ENCODE results near the gene DERL2. TPM values are rescaled to one million over a fixed set of nuclear protein-coding genes. Genes with fewer than 3 reads are reported as not detected.

DERL2 gene
- total RNA-seq, 4 donors from 2014 or later: 26.5 to 33.9 (median 31.7) TPM

DNA sequence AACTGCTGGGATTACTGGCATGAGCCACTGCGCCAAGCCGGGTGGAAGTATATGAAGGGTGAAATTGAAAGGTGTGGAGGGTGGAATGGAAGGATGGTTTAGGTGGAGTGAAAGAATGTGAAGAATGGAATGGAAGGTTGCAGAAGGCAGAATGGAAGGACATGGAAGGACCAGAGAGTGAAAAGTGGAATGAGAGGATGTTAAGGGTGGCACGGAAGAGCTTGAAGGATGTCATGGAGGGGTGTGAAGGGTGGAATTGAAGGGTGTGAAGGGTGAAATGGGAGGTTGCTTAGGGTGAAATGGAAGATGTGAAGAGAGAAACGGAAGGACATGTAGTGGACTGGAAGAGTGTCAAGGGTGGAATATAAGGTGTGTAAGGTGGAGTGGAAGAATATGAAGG, 16.6 kb upstream of the DERL2 start:
- DNase-seq (no peak), ATAC-seq (no peak)
- no peak for TF ChIP-seq POLR2A (IDR thresholded peaks at IDR 0.05)
- TF ChIP-seq, protein P1, sequence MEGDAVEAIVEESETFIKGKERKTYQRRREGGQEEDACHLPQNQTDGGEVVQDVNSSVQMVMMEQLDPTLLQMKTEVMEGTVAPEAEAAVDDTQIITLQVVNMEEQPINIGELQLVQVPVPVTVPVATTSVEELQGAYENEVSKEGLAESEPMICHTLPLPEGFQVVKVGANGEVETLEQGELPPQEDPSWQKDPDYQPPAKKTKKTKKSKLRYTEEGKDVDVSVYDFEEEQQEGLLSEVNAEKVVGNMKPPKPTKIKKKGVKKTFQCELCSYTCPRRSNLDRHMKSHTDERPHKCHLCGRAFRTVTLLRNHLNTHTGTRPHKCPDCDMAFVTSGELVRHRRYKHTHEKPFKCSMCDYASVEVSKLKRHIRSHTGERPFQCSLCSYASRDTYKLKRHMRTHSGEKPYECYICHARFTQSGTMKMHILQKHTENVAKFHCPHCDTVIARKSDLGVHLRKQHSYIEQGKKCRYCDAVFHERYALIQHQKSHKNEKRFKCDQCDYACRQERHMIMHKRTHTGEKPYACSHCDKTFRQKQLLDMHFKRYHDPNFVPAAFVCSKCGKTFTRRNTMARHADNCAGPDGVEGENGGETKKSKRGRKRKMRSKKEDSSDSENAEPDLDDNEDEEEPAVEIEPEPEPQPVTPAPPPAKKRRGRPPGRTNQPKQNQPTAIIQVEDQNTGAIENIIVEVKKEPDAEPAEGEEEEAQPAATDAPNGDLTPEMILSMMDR (IDR thresholded peaks at IDR 0.05 in 4 of 5, conservative IDR thresholded peaks at IDR 0.05 in 1 of 5): no peak
- in situ Hi-C loops (cut with MboI; ENCODE audit: low sequenced_read_pairs in 4 of 4) (no loop called here), intact Hi-C loops (cut with DNase I; ENCODE audit: low total_unique reads) (no loop called here)
- peaks cover 9 to 17% of the 10 kb centered on the region in 2 donors for H3K4me1 ChIP-seq
- H3K27ac ChIP-seq: no peak overlapping the region
- peaks cover 6 to 14% (median 14%) of the 10 kb centered on the region in 3 donors for H3K27me3 ChIP-seq
- no peaks in the 10 kb centered on the region for H3K9me3 ChIP-seq
- H3K4me3 ChIP-seq: no peak overlapping the region
- no peaks in the 10 kb centered on the region for H3K36me3 ChIP-seq

DNA sequence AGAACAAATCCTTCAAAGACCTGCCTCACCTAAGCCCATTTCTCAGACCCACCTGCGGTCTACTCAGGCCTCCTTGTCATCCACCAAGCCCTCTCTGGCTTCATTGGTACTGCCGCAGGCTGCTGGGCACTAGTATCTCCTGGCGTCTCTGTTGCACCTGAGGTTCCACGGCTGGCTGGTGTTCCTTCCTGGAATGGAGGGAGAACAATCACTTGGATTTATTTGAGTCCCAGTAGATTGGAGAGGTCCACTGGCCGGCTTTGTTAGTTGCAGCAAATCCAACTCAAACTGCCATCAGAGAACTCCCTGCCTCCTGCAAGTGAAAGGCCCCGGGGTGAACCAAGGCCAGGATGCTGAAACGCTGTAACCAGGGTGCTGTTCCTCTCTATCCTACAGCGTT, 15.7 kb upstream of the DERL2 start:
- no peaks in the 10 kb centered on the region for H3K9me3 ChIP-seq
- H3K36me3 ChIP-seq: no peaks in the 10 kb centered on the region
- in situ Hi-C loops (cut with MboI; ENCODE audit: low sequenced_read_pairs in 4 of 4): no loop called here
- TF ChIP-seq POLR2A (IDR thresholded peaks at IDR 0.05): no peak
- TF ChIP-seq, protein P1 (IDR thresholded peaks at IDR 0.05 in 4 of 5, conservative IDR thresholded peaks at IDR 0.05 in 1 of 5): no peak
- H3K27me3 ChIP-seq: peaks cover 6 to 14% (median 14%) of the 10 kb centered on the region in 3 donors
- H3K4me3 ChIP-seq: no peak overlapping the region
- DNase-seq (no peak), ATAC-seq (no peak)
- H3K27ac ChIP-seq: no peak overlapping the region
- peaks cover 9 to 17% of the 10 kb centered on the region in 2 donors for H3K4me1 ChIP-seq
- intact Hi-C loops (cut with DNase I; ENCODE audit: low total_unique reads): no loop called here

DNA sequence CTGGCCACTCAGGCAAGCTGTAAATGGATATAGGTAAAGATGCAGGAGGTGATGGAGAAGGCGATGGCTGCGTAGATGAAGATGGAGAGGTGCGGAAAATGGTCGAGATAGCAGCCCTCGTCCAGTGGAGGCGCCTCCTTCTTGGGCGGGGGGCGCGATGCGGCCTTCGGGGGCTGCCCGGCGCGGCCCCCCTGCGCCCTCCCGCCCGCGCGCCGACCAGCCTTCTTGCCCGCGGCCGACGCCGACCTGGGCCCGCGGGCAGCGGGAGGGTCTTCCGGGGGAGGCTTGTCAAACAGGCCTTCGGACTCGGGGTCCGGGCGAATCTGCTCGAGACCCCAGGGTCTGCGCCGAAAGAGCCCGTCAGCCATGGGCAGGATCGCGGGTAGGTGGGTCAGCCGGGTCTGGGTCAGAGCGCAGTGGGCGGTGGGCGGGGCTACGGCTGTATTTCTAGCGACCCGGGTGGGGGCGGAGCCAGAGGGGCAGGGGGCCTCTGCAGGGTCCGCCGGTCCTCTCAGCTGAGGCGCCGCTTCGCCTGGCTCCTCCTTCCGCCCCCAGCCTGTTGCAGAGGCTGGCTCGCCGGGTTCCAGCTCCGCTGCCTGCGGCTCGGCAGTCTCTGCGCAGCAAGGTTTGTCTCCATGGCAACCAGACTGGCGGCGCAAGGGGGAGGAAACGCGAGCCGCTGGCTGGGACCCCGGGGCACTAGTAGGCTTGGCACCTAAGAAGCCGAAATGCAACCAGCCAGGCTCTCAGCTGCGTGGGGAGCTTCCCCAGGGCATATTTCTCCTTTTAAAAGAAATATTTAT, 14.8 kb upstream of the DERL2 start:
- Histone ChIP-seq H3K36me3 (no peaks in the 10 kb centered on the region), H3K27ac (no peak overlapping the region), H3K4me3 (peak overlapping the region; percentile 56 to 74 (median 56)), H3K9me3 (no peaks in the 10 kb centered on the region), H3K4me1 (peaks cover 9 to 17% of the 10 kb centered on the region in 2 donors), H3K27me3 (peaks cover 6 to 14% (median 14%) of the 10 kb centered on the region in 3 donors)
- TF ChIP-seq POLR2A (IDR thresholded peaks at IDR 0.05): no peak
- TF ChIP-seq, protein P1 (IDR thresholded peaks at IDR 0.05 in 4 of 5, conservative IDR thresholded peaks at IDR 0.05 in 1 of 5): no peak
- peak; percentile 12 to 32 for DNase-seq
- intact Hi-C loops (cut with DNase I; ENCODE audit: low total_unique reads) (no loop called here), in situ Hi-C loops (cut with MboI; ENCODE audit: low sequenced_read_pairs in 4 of 4) (no loop called here)
- ATAC-seq: peak in 1 of 2 donors; percentile 39

DNA sequence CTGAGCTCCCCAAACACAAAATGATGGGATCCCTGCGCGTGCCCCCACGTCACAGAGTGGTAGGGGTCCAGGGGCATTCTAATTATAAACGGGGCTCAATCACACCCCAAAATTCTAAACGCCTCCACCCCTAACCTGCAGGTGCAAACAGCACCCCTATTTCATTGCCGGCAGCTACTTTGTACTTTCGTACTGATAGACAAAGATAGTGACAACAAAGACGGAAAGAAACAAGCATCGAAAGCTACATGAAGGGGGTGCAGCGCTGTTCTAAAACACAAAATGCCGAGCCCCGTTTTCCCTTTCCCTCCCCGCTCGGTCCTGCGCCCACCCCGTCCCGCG, 14.2 kb upstream of the DERL2 start:
- peaks cover 9 to 17% of the 10 kb centered on the region in 2 donors for H3K4me1 ChIP-seq
- no peak for TF ChIP-seq POLR2A (IDR thresholded peaks at IDR 0.05)
- TF ChIP-seq, protein P1 (IDR thresholded peaks at IDR 0.05 in 4 of 5, conservative IDR thresholded peaks at IDR 0.05 in 1 of 5): no peak
- no peaks in the 10 kb centered on the region for H3K36me3 ChIP-seq
- H3K27me3 ChIP-seq: peaks cover 6 to 14% (median 14%) of the 10 kb centered on the region in 3 donors
- ATAC-seq (no peak), DNase-seq (no peak)
- H3K27ac ChIP-seq: no peak overlapping the region
- intact Hi-C loops (cut with DNase I; ENCODE audit: low total_unique reads): no loop called here
- in situ Hi-C loops (cut with MboI; ENCODE audit: low sequenced_read_pairs in 4 of 4): no loop called here
- H3K9me3 ChIP-seq: no peaks in the 10 kb centered on the region
- peak overlapping the region; percentile 56 to 74 (median 56) for H3K4me3 ChIP-seq
